Caco-2 (cell line): ENCODE measurements around the gene MMP20. TPM values are rescaled to one million over a fixed set of nuclear protein-coding genes. Genes with fewer than 3 reads are reported as not detected.

ENCODE experiments used
- BruUV-seq: library from RNA; stranded (reverse); fragments of 400-500 nt; replicated peaks from 2 replicates; lab custom pipeline; 2021; lab: Mats Ljungman, UMichigan
- CTCF ChIA-PET: fragments of 300-600 bp; sonication (Branson Sonifier 250); formaldehyde crosslinking; loops from one replicate; lab custom pipeline; 2022; ENCODE audit warnings: antibody characterized with exemption; lab: Charles Lee
- POLR2A ChIA-PET: fragments of 300-600 bp; sonication (Branson Sonifier 250); formaldehyde crosslinking; loops from one replicate; lab custom pipeline; 2022; ENCODE audit warnings: antibody characterized with exemption; lab: Charles Lee
- DNase-seq, 2 experiments: peaks; one replicate each; pipeline versions ENCODE4 v3.0.0 to v3.0.0-alpha.2; 2020 to 2022
- H3K27me3 ChIP-seq: replicated peaks from 2 replicates; pipeline ENCODE4 v1.6.0; 2011; ENCODE audit warnings: low read length; ENCODE audit not compliant: control insufficient read depth, insufficient read depth
- H3K36me3 ChIP-seq: 2 replicates; pipeline ENCODE4 v1.5.1; 2011; ENCODE audit warnings: low read length; ENCODE audit not compliant: control insufficient read depth, insufficient read depth
- H3K4me1 ChIP-seq: fragments of 250-450 bp; sonication (Bioruptor Pico); 2 replicates; pipeline ENCODE4 v1.5.1; 2020; ENCODE audit warnings: mild to moderate bottlenecking
- H3K4me3 ChIP-seq: 2 replicates; pipeline ENCODE4 v1.5.1; 2011; ENCODE audit warnings: low read depth, mild to moderate bottlenecking, control low read depth, low read length
- H3K9me3 ChIP-seq: fragments of 250-450 bp; sonication (Bioruptor Pico); 2 replicates; pipeline ENCODE4 v1.5.1; 2020; ENCODE audit warnings: mild to moderate bottlenecking, moderate library complexity
- H3K27ac Mint-ChIP-seq: one replicate; pipeline ENCODE4 v1.8.0; 2022; ENCODE audit warnings: mixed read lengths; ENCODE audit not compliant: unreplicated experiment
- H3K27me3 Mint-ChIP-seq: one replicate; pipeline ENCODE4 v1.8.0; 2022; ENCODE audit warnings: mixed read lengths; ENCODE audit not compliant: insufficient read depth, unreplicated experiment
- H3K36me3 Mint-ChIP-seq: one replicate; pipeline ENCODE4 v1.8.0; 2022; ENCODE audit warnings: mild to moderate bottlenecking, mixed read lengths; ENCODE audit not compliant: insufficient read depth, unreplicated experiment
- H3K4me1 Mint-ChIP-seq: one replicate; pipeline ENCODE4 v1.8.0; 2022; ENCODE audit warnings: low read depth, mixed read lengths; ENCODE audit not compliant: unreplicated experiment
- H3K4me3 Mint-ChIP-seq: one replicate; pipeline ENCODE4 v1.8.0; 2022; ENCODE audit warnings: mild to moderate bottlenecking, moderate library complexity, mixed read lengths; ENCODE audit not compliant: unreplicated experiment
- H3K9me3 Mint-ChIP-seq: one replicate; pipeline ENCODE4 v1.8.0; 2022; ENCODE audit warnings: mixed read lengths; ENCODE audit not compliant: unreplicated experiment
- intact Hi-C: fragments of 100-400 bp; cut with micrococcal nuclease; formaldehyde crosslinking; loops from one replicate; pipeline ENCODE4 v1.10.0; 2022; ENCODE audit not compliant: unreplicated experiment
- total RNA-seq: library from RNA; stranded (reverse); gene quantifications from 2 replicates; pipeline ENCODE4 v1.2.3, GENCODE V29; 2022
- TF ChIP-seq, protein P1 (sequence below), 2 experiments: fragments of 200-600 bp in 1 of 2; IDR thresholded peaks; 1 replicate in 1 of 2; 2 replicates in 1 of 2; pipeline versions ENCODE4 v1.5.1 to v1.8.0; 2011 to 2022; ENCODE audit warnings: antibody characterized with exemption in 1 of 2, control low read depth in 1 of 2, inconsistent platforms in 1 of 2, low read depth in 1 of 2, low read length in 1 of 2, mild to moderate bottlenecking in 1 of 2, moderate library complexity in 1 of 2; ENCODE audit not compliant: insufficient read depth in 1 of 2, severe bottlenecking in 1 of 2, unreplicated experiment in 1 of 2

MMP20 gene
- total RNA-seq, 1 experiment from 2014 or later: not detected

DNA sequence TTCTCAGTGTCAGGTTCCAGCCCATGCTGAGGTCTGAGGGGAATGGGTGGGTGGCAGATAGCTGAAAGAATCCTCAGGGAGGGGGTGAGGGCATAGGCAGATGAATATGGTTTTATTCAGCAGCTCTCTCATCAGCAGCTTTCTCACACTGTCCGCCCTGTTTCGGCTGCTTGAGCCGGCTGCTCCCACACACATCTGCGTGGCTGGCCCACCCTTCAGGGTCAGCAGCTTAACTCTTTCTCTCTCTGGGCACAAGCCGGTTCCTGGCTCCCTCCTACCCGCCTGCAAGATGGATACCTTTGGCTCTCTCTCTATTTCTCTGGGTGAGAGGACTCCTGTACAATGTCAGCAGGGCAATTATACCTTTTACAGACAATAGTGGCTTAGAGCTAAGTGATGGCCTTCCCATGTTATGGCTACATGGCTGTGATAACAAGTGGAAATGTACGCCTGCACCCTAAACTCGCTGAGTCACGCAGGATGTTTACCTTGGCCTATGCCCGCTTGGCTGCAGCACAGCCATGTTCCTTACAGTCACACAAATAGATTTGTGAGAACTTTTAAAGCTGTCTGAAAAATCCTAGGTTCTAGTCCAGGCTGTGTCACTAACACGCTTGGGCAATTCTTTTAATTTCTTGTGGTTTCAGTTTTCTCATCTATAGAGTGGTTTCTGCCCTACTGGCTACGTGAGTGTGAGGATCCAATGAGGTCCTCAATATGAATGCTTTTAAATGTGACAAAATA, 4.1 kb downstream of the MMP20 start:
- ChIA-PET CTCF (interaction anchor here (0.9 to 1.9 kb wide), 2 partner anchors 8 to 45 kb away, joined by 3 to 6 read pairs; no protein-coding TSS in a partner anchor), POLR2A (no interaction called here)

DNA sequence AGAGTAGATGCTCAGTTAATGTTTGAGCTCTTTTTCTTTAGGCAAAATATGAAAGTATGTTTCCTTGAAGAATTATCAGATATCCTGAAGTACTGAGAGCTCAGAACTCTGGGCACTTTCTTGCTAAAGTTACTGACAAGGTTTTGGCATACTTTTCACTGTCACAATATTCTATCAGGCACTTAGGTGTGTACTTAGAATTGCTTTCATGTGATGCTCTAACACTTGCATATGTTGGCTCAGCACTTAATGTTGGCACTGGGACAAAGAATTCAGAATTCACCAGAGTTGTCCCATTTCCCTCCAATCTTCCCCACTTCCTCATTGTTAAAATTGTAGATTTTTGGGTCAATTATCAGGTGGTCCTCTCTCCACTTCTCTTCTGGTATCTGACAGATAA, 5.0 kb downstream of the MMP20 start:
- no peak overlapping the region for H3K4me3 Mint-ChIP-seq
- BruUV-seq: no TSS peak
- H3K27ac Mint-ChIP-seq: no peak overlapping the region
- Histone ChIP-seq H3K27me3 (no peaks in the 10 kb centered on the region), H3K9me3 (no peaks in the 10 kb centered on the region), H3K4me1 (peaks cover 10% of the 10 kb centered on the region), H3K4me3 (no peak overlapping the region), H3K36me3 (no peaks in the 10 kb centered on the region)
- TF ChIP-seq, protein P1, sequence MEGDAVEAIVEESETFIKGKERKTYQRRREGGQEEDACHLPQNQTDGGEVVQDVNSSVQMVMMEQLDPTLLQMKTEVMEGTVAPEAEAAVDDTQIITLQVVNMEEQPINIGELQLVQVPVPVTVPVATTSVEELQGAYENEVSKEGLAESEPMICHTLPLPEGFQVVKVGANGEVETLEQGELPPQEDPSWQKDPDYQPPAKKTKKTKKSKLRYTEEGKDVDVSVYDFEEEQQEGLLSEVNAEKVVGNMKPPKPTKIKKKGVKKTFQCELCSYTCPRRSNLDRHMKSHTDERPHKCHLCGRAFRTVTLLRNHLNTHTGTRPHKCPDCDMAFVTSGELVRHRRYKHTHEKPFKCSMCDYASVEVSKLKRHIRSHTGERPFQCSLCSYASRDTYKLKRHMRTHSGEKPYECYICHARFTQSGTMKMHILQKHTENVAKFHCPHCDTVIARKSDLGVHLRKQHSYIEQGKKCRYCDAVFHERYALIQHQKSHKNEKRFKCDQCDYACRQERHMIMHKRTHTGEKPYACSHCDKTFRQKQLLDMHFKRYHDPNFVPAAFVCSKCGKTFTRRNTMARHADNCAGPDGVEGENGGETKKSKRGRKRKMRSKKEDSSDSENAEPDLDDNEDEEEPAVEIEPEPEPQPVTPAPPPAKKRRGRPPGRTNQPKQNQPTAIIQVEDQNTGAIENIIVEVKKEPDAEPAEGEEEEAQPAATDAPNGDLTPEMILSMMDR (IDR thresholded peaks at IDR 0.05; ENCODE audit: insufficient read depth in 1 of 2, low read depth in 1 of 2, low read length in 1 of 2, severe bottlenecking in 1 of 2, unreplicated experiment in 1 of 2): no peak
- POLR2A ChIA-PET: no interaction called here
- peaks cover 31% of the 10 kb centered on the region for H3K4me1 Mint-ChIP-seq
- no peaks in the 10 kb centered on the region for H3K36me3 Mint-ChIP-seq
- CTCF ChIA-PET: interaction anchor here (0.9 kb wide), 1 partner anchor 46 kb away, joined by 3 read pairs; no protein-coding TSS in a partner anchor
- no peaks in the 10 kb centered on the region for H3K9me3 Mint-ChIP-seq
- no peaks in the 10 kb centered on the region for H3K27me3 Mint-ChIP-seq
- DNase-seq: no peak
- intact Hi-C loops: no loop called here

More for the DNA sequence above, 4.1 kb downstream of the MMP20 start:
- TF ChIP-seq, protein P1 (IDR thresholded peaks at IDR 0.05; ENCODE audit: insufficient read depth in 1 of 2, low read depth in 1 of 2, low read length in 1 of 2, severe bottlenecking in 1 of 2, unreplicated experiment in 1 of 2): no peak
- Histone ChIP-seq H3K27me3 (no peaks in the 10 kb centered on the region), H3K4me1 (peaks cover 5% of the 10 kb centered on the region), H3K36me3 (no peaks in the 10 kb centered on the region), H3K9me3 (no peaks in the 10 kb centered on the region), H3K4me3 (no peak overlapping the region)
- BruUV-seq: no TSS peak
- Mint-ChIP-seq H3K4me1 (peaks cover 26% of the 10 kb centered on the region), H3K4me3 (no peak overlapping the region), H3K9me3 (no peaks in the 10 kb centered on the region), H3K27ac (no peak overlapping the region), H3K27me3 (no peaks in the 10 kb centered on the region), H3K36me3 (no peaks in the 10 kb centered on the region)
- no peak for DNase-seq
- intact Hi-C loops: no loop called here

DNA sequence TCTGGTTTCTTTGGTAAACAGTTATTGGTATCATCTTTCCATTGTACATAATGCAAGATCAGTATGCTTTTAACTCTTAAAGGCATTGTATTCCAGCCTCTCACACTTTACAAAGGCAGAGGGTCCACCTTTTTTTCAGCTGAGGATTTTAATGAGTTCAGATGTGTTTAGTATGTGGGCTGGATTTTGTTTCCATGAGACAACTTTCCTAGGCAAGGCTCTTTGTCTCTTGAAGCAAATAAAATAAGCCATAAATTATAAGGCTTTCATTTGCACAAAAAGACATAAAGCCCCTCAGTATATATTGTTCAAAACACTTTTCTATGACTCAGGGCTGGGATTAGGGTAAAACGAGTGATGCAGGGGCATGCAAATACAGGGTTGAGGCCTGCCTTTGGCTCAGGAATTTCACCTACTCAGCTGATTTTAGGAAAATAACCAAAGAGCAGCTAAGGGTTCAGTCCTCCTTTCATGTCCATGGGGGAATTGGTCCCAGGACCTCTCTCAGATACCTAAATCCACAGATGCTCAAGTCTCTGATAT, 7.6 kb downstream of the MMP20 start:
- no TSS peak for BruUV-seq

More for the DNA sequence above, 7.6 kb downstream of the MMP20 start:
- Histone ChIP-seq H3K4me3 (no peak overlapping the region), H3K4me1 (peaks cover 28% of the 10 kb centered on the region), H3K9me3 (no peaks in the 10 kb centered on the region), H3K36me3 (no peaks in the 10 kb centered on the region), H3K27me3 (no peaks in the 10 kb centered on the region)
- Mint-ChIP-seq H3K9me3 (no peaks in the 10 kb centered on the region), H3K4me3 (no peak overlapping the region), H3K4me1 (peaks cover 39% of the 10 kb centered on the region), H3K36me3 (no peaks in the 10 kb centered on the region), H3K27me3 (no peaks in the 10 kb centered on the region), H3K27ac (no peak overlapping the region)
- TF ChIP-seq, protein P1 (IDR thresholded peaks at IDR 0.05; ENCODE audit: insufficient read depth in 1 of 2, low read depth in 1 of 2, low read length in 1 of 2, severe bottlenecking in 1 of 2, unreplicated experiment in 1 of 2): no peak
- intact Hi-C loops: no loop called here
- POLR2A ChIA-PET: no interaction called here
- DNase-seq: no peak
- CTCF ChIA-PET: interaction anchor here (2.9 kb wide), 1 partner anchor 49 kb away, joined by 9 read pairs; no protein-coding TSS in a partner anchor
